Measurements from ENCODE around the gene ZNF319.
A peak's percentile ranks its signal among the peaks of the same experiment; 100 is the strongest.

ZNF319 gene

DNA sequence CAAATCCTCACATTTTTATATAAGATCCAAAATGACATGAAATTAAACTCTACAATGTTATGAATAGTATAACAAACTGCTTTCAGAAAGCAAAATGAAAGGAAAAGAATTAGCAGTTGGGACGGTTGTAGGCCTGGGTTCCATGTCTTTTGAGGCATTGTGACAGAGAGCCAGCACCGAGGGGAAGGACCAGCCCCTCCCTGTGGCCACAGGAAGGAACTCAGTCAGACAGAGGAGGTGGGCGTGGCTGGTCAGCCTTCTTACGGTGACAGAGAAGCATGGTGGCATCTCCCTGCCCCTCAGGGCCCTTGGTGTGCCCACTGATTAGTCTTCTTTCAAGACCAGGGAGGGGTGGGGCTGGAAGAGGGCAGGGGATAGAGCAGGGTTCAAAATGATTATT lies 5.7 kb downstream of the ZNF319 start:
- no peak overlapping the region for H2BK120ac ChIP-seq (ENCODE audit: low read depth, low read length)
- WGBS (ENCODE audit: extremely low coverage, insufficient coverage, low lambda C conversion rate), result no CpG with 5 or more reads among the region's 4 CpGs
- no peak overlapping the region for H2AK5ac ChIP-seq (ENCODE audit: low read length)
- H4K5ac ChIP-seq (ENCODE audit: low read length), result no peak overlapping the region
- peak; percentile 74 for DNase-seq
- H3K23ac ChIP-seq (ENCODE audit: low read length), result no peak overlapping the region
- no peak overlapping the region for H2BK5ac ChIP-seq (ENCODE audit: low read length)
- no peak overlapping the region for H4K8ac ChIP-seq (ENCODE audit: low read depth, low read length)
- H3K36me3 ChIP-seq (ENCODE audit: control insufficient read depth, insufficient read depth, low read length), result peaks cover 3% of the 10 kb centered on the region
- H3K4me1 ChIP-seq (ENCODE audit: control insufficient read depth, low read depth, low read length), result peaks cover 12% of the 10 kb centered on the region
- H2BK15ac ChIP-seq (replicated peaks; ENCODE audit: low read depth), result no peak overlapping the region
- H3K4me2 ChIP-seq (ENCODE audit: low read length), result no peak overlapping the region
- H3K56ac ChIP-seq (ENCODE audit: low read length), result no peak overlapping the region
- H3K9ac ChIP-seq (ENCODE audit: low read length), result no peak overlapping the region
- no peak overlapping the region for H3K27ac ChIP-seq (ENCODE audit: low read depth, low read length)
- H3K79me2 ChIP-seq (ENCODE audit: control insufficient read depth, insufficient read depth, low read length), result no peaks in the 10 kb centered on the region
- H3K18ac ChIP-seq (ENCODE audit: low read length), result no peak overlapping the region
- no peaks in the 10 kb centered on the region for H3K27me3 ChIP-seq (ENCODE audit: insufficient read depth, low read length, poor library complexity)
- no peak overlapping the region for H3K4me3 ChIP-seq (ENCODE audit: low read length)
- H3K4ac ChIP-seq (ENCODE audit: low read depth, low read length), result no peak overlapping the region
- peaks cover 2% of the 10 kb centered on the region for H3K79me1 ChIP-seq (ENCODE audit: low read length)

- H3K27ac ChIP-seq (ENCODE audit: low read depth, low read length), result no peak overlapping the region
- no peak overlapping the region for H2AK5ac ChIP-seq (ENCODE audit: low read length)
- H3K56ac ChIP-seq (ENCODE audit: low read length), result no peak overlapping the region
- H2BK120ac ChIP-seq (ENCODE audit: low read depth, low read length), result no peak overlapping the region
- no peak overlapping the region for H3K4ac ChIP-seq (ENCODE audit: low read depth, low read length)
- peaks cover 2% of the 10 kb centered on the region for H3K79me1 ChIP-seq (ENCODE audit: low read length)
- no peak for DNase-seq
- H3K27me3 ChIP-seq (ENCODE audit: insufficient read depth, low read length, poor library complexity), result no peaks in the 10 kb centered on the region
- no peak overlapping the region for H3K9ac ChIP-seq (ENCODE audit: low read length)
- no peak overlapping the region for H4K8ac ChIP-seq (ENCODE audit: low read depth, low read length)
- H3K36me3 ChIP-seq (ENCODE audit: control insufficient read depth, insufficient read depth, low read length), result peaks cover 3% of the 10 kb centered on the region
- no peaks in the 10 kb centered on the region for H3K79me2 ChIP-seq (ENCODE audit: control insufficient read depth, insufficient read depth, low read length)
- no peak overlapping the region for H3K23ac ChIP-seq (ENCODE audit: low read length)
- no peak overlapping the region for H2BK5ac ChIP-seq (ENCODE audit: low read length)
- H2BK15ac ChIP-seq (replicated peaks; ENCODE audit: low read depth), result no peak overlapping the region
- H4K5ac ChIP-seq (ENCODE audit: low read length), result no peak overlapping the region
- no peak overlapping the region for H3K4me3 ChIP-seq (ENCODE audit: low read length)
- no peak overlapping the region for H3K18ac ChIP-seq (ENCODE audit: low read length)
- H3K4me1 ChIP-seq (ENCODE audit: control insufficient read depth, low read depth, low read length), result peaks cover 8% of the 10 kb centered on the region
- no peak overlapping the region for H3K4me2 ChIP-seq (ENCODE audit: low read length)
- WGBS (ENCODE audit: extremely low coverage, insufficient coverage, low lambda C conversion rate), result no CpG with 5 or more reads among the region's 4 CpGs
These were observed 6.1 kb downstream of the ZNF319 start for GRCh38 chr16:57994361-57994760.

- Histone ChIP-seq H3K4ac (ENCODE audit: low read depth, low read length) (no peak overlapping the region), H3K4me1 (ENCODE audit: control insufficient read depth, low read depth, low read length) (peaks cover 5% of the 10 kb centered on the region), H3K36me3 (ENCODE audit: control insufficient read depth, insufficient read depth, low read length) (peaks cover 3% of the 10 kb centered on the region), H2AK5ac (ENCODE audit: low read length) (no peak overlapping the region), H3K9ac (ENCODE audit: low read length) (no peak overlapping the region), H3K56ac (ENCODE audit: low read length) (no peak overlapping the region), H3K23ac (ENCODE audit: low read length) (no peak overlapping the region), H2BK5ac (ENCODE audit: low read length) (no peak overlapping the region), H2BK15ac (replicated peaks; ENCODE audit: low read depth) (no peak overlapping the region), H3K79me2 (ENCODE audit: control insufficient read depth, insufficient read depth, low read length) (no peaks in the 10 kb centered on the region), H3K4me3 (ENCODE audit: low read length) (no peak overlapping the region), H3K27me3 (ENCODE audit: insufficient read depth, low read length, poor library complexity) (no peaks in the 10 kb centered on the region), H3K18ac (ENCODE audit: low read length) (no peak overlapping the region), H3K4me2 (ENCODE audit: low read length) (no peak overlapping the region), H4K8ac (ENCODE audit: low read depth, low read length) (no peak overlapping the region), H2BK120ac (ENCODE audit: low read depth, low read length) (no peak overlapping the region), H4K5ac (ENCODE audit: low read length) (no peak overlapping the region), H3K27ac (ENCODE audit: low read depth, low read length) (no peak overlapping the region), H3K79me1 (ENCODE audit: low read length) (no peaks in the 10 kb centered on the region)
- WGBS (ENCODE audit: extremely low coverage, insufficient coverage, low lambda C conversion rate), result no CpG with 5 or more reads among the region's 5 CpGs
- DNase-seq, result no peak
These were observed 6.6 kb downstream of the ZNF319 start for GRCh38 chr16:57993897-57994296.

DNA sequence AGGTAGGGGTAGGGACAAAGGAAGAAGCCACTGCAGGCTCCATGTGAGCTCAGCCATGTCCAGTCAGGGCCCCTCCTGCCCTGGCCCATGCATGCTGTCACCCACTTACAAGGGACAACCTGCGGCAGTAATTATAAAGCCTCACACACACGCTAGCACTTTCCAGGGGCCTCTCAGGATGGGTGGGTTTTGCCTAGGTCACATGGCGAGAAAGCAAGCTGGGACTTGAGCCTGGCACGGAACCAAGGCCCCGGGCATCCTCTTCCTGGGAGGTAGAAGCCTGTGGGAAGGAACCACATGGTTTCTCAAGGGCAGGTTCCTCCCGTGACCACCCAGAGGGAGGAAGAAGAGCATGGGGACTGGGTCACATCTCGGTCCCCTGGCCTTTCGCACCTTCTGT lies 7.0 kb downstream of the ZNF319 start:
- Histone ChIP-seq H4K5ac (ENCODE audit: low read length) (no peak overlapping the region), H3K4me3 (ENCODE audit: low read length) (no peak overlapping the region), H3K4me2 (ENCODE audit: low read length) (no peak overlapping the region), H3K27me3 (ENCODE audit: insufficient read depth, low read length, poor library complexity) (no peaks in the 10 kb centered on the region), H2BK15ac (replicated peaks; ENCODE audit: low read depth) (no peak overlapping the region), H3K79me1 (ENCODE audit: low read length) (no peaks in the 10 kb centered on the region), H3K36me3 (ENCODE audit: control insufficient read depth, insufficient read depth, low read length) (peaks cover 3% of the 10 kb centered on the region), H2BK120ac (ENCODE audit: low read depth, low read length) (no peak overlapping the region), H3K9ac (ENCODE audit: low read length) (no peak overlapping the region), H2AK5ac (ENCODE audit: low read length) (no peak overlapping the region), H3K4me1 (ENCODE audit: control insufficient read depth, low read depth, low read length) (peaks cover 3% of the 10 kb centered on the region), H4K8ac (ENCODE audit: low read depth, low read length) (no peak overlapping the region), H3K56ac (ENCODE audit: low read length) (peak overlapping the region; percentile 30), H3K27ac (ENCODE audit: low read depth, low read length) (no peak overlapping the region), H3K4ac (ENCODE audit: low read depth, low read length) (no peak overlapping the region), H3K18ac (ENCODE audit: low read length) (no peak overlapping the region), H2BK5ac (ENCODE audit: low read length) (no peak overlapping the region), H3K23ac (ENCODE audit: low read length) (no peak overlapping the region), H3K79me2 (ENCODE audit: control insufficient read depth, insufficient read depth, low read length) (no peaks in the 10 kb centered on the region)
- no CpG with 5 or more reads among the region's 8 CpGs for WGBS (ENCODE audit: extremely low coverage, insufficient coverage, low lambda C conversion rate)
- DNase-seq, result no peak

GRCh38 chr16:57992084-57992483 lies 8.4 kb downstream of the ZNF319 start:
- Histone ChIP-seq H3K4ac (ENCODE audit: low read depth, low read length) (no peak overlapping the region), H4K8ac (ENCODE audit: low read depth, low read length) (no peak overlapping the region), H2AK5ac (ENCODE audit: low read length) (no peak overlapping the region), H3K4me3 (ENCODE audit: low read length) (no peak overlapping the region), H3K79me2 (ENCODE audit: control insufficient read depth, insufficient read depth, low read length) (no peaks in the 10 kb centered on the region), H3K23ac (ENCODE audit: low read length) (no peak overlapping the region), H3K9ac (ENCODE audit: low read length) (no peak overlapping the region), H3K27me3 (ENCODE audit: insufficient read depth, low read length, poor library complexity) (no peaks in the 10 kb centered on the region), H3K4me2 (ENCODE audit: low read length) (no peak overlapping the region), H3K56ac (ENCODE audit: low read length) (no peak overlapping the region), H3K4me1 (ENCODE audit: control insufficient read depth, low read depth, low read length) (no peaks in the 10 kb centered on the region), H3K18ac (ENCODE audit: low read length) (no peak overlapping the region), H2BK15ac (replicated peaks; ENCODE audit: low read depth) (no peak overlapping the region), H2BK120ac (ENCODE audit: low read depth, low read length) (no peak overlapping the region), H3K27ac (ENCODE audit: low read depth, low read length) (no peak overlapping the region), H4K5ac (ENCODE audit: low read length) (no peak overlapping the region), H3K79me1 (ENCODE audit: low read length) (no peaks in the 10 kb centered on the region), H2BK5ac (ENCODE audit: low read length) (no peak overlapping the region), H3K36me3 (ENCODE audit: control insufficient read depth, insufficient read depth, low read length) (no peaks in the 10 kb centered on the region)
- WGBS (ENCODE audit: extremely low coverage, insufficient coverage, low lambda C conversion rate), result no CpG with 5 or more reads among the region's 6 CpGs
- no peak for DNase-seq

- Histone ChIP-seq H3K4me2 (ENCODE audit: low read length) (no peak overlapping the region), H3K56ac (ENCODE audit: low read length) (no peak overlapping the region), H3K4me1 (ENCODE audit: control insufficient read depth, low read depth, low read length) (no peaks in the 10 kb centered on the region), H2BK15ac (replicated peaks; ENCODE audit: low read depth) (no peak overlapping the region), H3K18ac (ENCODE audit: low read length) (no peak overlapping the region), H4K8ac (ENCODE audit: low read depth, low read length) (no peak overlapping the region), H3K79me1 (ENCODE audit: low read length) (no peaks in the 10 kb centered on the region), H3K9ac (ENCODE audit: low read length) (no peak overlapping the region), H2BK5ac (ENCODE audit: low read length) (no peak overlapping the region), H4K5ac (ENCODE audit: low read length) (no peak overlapping the region), H3K27me3 (ENCODE audit: insufficient read depth, low read length, poor library complexity) (no peaks in the 10 kb centered on the region), H3K4me3 (ENCODE audit: low read length) (no peak overlapping the region), H3K36me3 (ENCODE audit: control insufficient read depth, insufficient read depth, low read length) (no peaks in the 10 kb centered on the region), H2AK5ac (ENCODE audit: low read length) (no peak overlapping the region), H2BK120ac (ENCODE audit: low read depth, low read length) (no peak overlapping the region), H3K79me2 (ENCODE audit: control insufficient read depth, insufficient read depth, low read length) (no peaks in the 10 kb centered on the region), H3K23ac (ENCODE audit: low read length) (no peak overlapping the region), H3K4ac (ENCODE audit: low read depth, low read length) (no peak overlapping the region), H3K27ac (ENCODE audit: low read depth, low read length) (no peak overlapping the region)
- WGBS (ENCODE audit: extremely low coverage, insufficient coverage, low lambda C conversion rate), result no CpG with 5 or more reads among the region's 11 CpGs
- no peak for DNase-seq
These were observed 8.9 kb downstream of the ZNF319 start for GRCh38 chr16:57991551-57992059.
